Liver (tissue), 9 donors: ENCODE data around the gene CD248. TPM values are rescaled to one million over a fixed set of nuclear protein-coding genes. Genes with fewer than 3 reads are reported as not detected.

Source experiments
- DNase-seq: peaks from one replicate; pipeline ENCODE4 v3.0.0-alpha.2; 2017; ENCODE audit warnings: low spot score
- H3K27ac ChIP-seq, 2 donors: one replicate each; pipeline ENCODE4 v1.7.0; 2013; ENCODE audit warnings: inconsistent platforms in 2 of 2, low read length in 2 of 2, control low read depth in 1 of 2, low read depth in 1 of 2, mild to moderate bottlenecking in 1 of 2
- H3K27me3 ChIP-seq, 4 donors: one replicate each; pipeline versions ENCODE4 v1.6.1 to v1.7.0; 2013; ENCODE audit warnings: low read length in 3 of 4, inconsistent platforms in 1 of 4, mild to moderate bottlenecking in 1 of 4, moderate library complexity in 1 of 4; ENCODE audit not compliant: control insufficient read depth in 4 of 4, insufficient read depth in 4 of 4
- H3K36me3 ChIP-seq, 4 donors: one replicate each; pipeline versions ENCODE4 v1.6.1 to v1.7.0; 2013; ENCODE audit warnings: low read length in 3 of 4, mild to moderate bottlenecking in 3 of 4, low read depth in 1 of 4, moderate library complexity in 1 of 4; ENCODE audit not compliant: control insufficient read depth in 4 of 4, insufficient read depth in 3 of 4
- H3K4me1 ChIP-seq, 4 donors: one replicate each; pipeline versions ENCODE4 v1.6.1 to v1.7.0; 2013; ENCODE audit warnings: low read length in 3 of 4, mild to moderate bottlenecking in 3 of 4, moderate library complexity in 1 of 4; ENCODE audit not compliant: control insufficient read depth in 4 of 4, insufficient read depth in 4 of 4
- H3K4me3 ChIP-seq, 3 donors: one replicate each; pipeline versions ENCODE4 v1.6.1 to v1.7.0; 2013; ENCODE audit warnings: low read length in 3 of 3, control low read depth in 1 of 3, low read depth in 1 of 3, mild to moderate bottlenecking in 1 of 3
- H3K9ac ChIP-seq, 2 donors: one replicate each; pipeline ENCODE4 v1.7.0; 2013; ENCODE audit warnings: low read length in 2 of 2, mild to moderate bottlenecking in 2 of 2, moderate library complexity in 2 of 2, control low read depth in 1 of 2, low read depth in 1 of 2
- H3K9me3 ChIP-seq, 4 donors: one replicate each; pipeline versions ENCODE4 v1.6.1 to v1.7.0; 2013; ENCODE audit warnings: low read length in 3 of 4; ENCODE audit not compliant: control insufficient read depth in 4 of 4
- EGR1 ChIP-seq, 2 donors: IDR thresholded peaks; 2 replicates each; pipeline ENCODE4 v1.6.1; 2016 to 2018; ENCODE audit warnings: antibody characterized with exemption in 2 of 2, low read depth in 2 of 2
- FOXA1 ChIP-seq: IDR thresholded peaks from 2 replicates; pipeline ENCODE4 v1.6.1; 2016; ENCODE audit warnings: antibody characterized with exemption
- FOXA2 ChIP-seq: IDR thresholded peaks from 2 replicates; pipeline ENCODE4 v1.6.1; 2016; ENCODE audit warnings: antibody characterized with exemption
- GABPA ChIP-seq, 2 donors: IDR thresholded peaks in 1 of 2; conservative IDR thresholded peaks in 1 of 2; 2 replicates each; pipeline ENCODE4 v1.6.1; 2016; ENCODE audit warnings: antibody characterized with exemption in 2 of 2, mild to moderate bottlenecking in 1 of 2, moderate library complexity in 1 of 2
- HNF4A ChIP-seq, 2 donors: conservative IDR thresholded peaks; 2 replicates each; pipeline ENCODE4 v1.6.1; 2016; ENCODE audit warnings: antibody characterized with exemption in 2 of 2, mild to moderate bottlenecking in 2 of 2
- HNF4G ChIP-seq: IDR thresholded peaks from 2 replicates; pipeline ENCODE4 v1.6.1; 2016; ENCODE audit warnings: antibody characterized with exemption
- NR2F2 ChIP-seq: IDR thresholded peaks from 2 replicates; pipeline ENCODE4 v1.6.1; 2016; ENCODE audit warnings: antibody characterized with exemption
- RAD21 ChIP-seq, 2 donors: IDR thresholded peaks; 2 replicates each; pipeline ENCODE4 v1.6.1; 2016; ENCODE audit warnings: antibody characterized with exemption in 2 of 2, mild to moderate bottlenecking in 2 of 2
- SP1 ChIP-seq: IDR thresholded peaks from 2 replicates; pipeline ENCODE4 v1.6.1; 2018; ENCODE audit warnings: antibody characterized with exemption, mild to moderate bottlenecking
- TAF1 ChIP-seq: conservative IDR thresholded peaks from 2 replicates; pipeline ENCODE4 v1.6.1; 2016; ENCODE audit warnings: antibody characterized with exemption, mild to moderate bottlenecking
- YY1 ChIP-seq: IDR thresholded peaks from 2 replicates; pipeline ENCODE4 v1.6.1; 2016; ENCODE audit warnings: antibody characterized with exemption, mild to moderate bottlenecking
- WGBS: extraction: QIAGEN DNeasy Blood & Tissue Kit; methylation state at CpG from one replicate; pipeline ENCODE4 v1.1.7; 2013; 5-methylcytosine and 5-hydroxymethylcytosine counted together
- polyA plus RNA-seq, 2 donors: library from polyadenylated mRNA; stranded (reverse) in 1 of 2; unstranded in 1 of 2; fragments of 200-250 nt in 1 of 2; fragments of >200 nt in 1 of 2; fragmentation: Nextera tagmentation in 1 of 2; extraction: Ambion mirVana in 1 of 2; gene quantifications; one replicate each; pipeline versions ENCODE4 v1.2.1 to v1.2.3, GENCODE V29; 2013 to 2015
- total RNA-seq, 2 donors: library from RNA; depleted of rRNA; stranded (reverse); fragments of >200 nt; gene quantifications; one replicate each; pipeline ENCODE4 v1.2.3, GENCODE V29; 2014
- TF ChIP-seq, protein P1 (sequence below): fragments of 150-350 bp; IDR thresholded peaks from 2 replicates; pipeline ENCODE4 v1.5.1; 2017; ENCODE audit warnings: improper control_type of control experiment, low read depth, low read length; ENCODE audit not compliant: missing input control
- TF ChIP-seq, protein P2 (sequence below): IDR thresholded peaks from 2 replicates; pipeline ENCODE4 v1.6.1; 2016; ENCODE audit warnings: antibody characterized with exemption
- TF ChIP-seq, protein P3 (sequence below): IDR thresholded peaks from 2 replicates; pipeline ENCODE4 v1.6.1; 2016; ENCODE audit warnings: antibody characterized with exemption
- TF ChIP-seq, protein P4 (sequence below): IDR thresholded peaks from 2 replicates; pipeline ENCODE4 v1.6.1; 2016; ENCODE audit warnings: antibody characterized with exemption
- donor health status: healthy.
- donor health status: healthy.
- donor health status: healthy.
- donor health status: healthy.
- donor health status: healthy.

The CD248 gene
- total and polyA plus RNA-seq, 4 donors: 0.64 to 3.0 (median 1.2) TPM

DNA sequence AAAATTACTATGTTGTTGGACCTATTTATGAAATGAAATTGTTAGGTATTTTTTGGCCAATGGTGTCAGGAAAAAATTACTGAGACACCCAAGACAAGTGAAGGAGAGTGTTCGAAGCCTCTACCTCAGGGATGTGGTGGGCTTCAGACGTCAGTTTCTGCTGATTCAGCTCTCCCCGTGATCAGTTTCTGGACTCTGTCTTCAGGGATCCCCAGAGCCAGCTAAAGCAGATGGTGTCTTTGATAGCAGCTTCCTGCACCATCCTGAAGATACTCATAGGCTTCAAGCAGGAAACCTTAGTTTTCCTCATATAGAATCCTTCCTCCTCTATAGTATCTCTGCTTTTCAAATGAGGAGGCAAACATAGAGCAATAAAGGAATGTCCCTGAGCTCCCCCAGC, 7.4 kb downstream of the CD248 start:
- TF ChIP-seq, protein P1, sequence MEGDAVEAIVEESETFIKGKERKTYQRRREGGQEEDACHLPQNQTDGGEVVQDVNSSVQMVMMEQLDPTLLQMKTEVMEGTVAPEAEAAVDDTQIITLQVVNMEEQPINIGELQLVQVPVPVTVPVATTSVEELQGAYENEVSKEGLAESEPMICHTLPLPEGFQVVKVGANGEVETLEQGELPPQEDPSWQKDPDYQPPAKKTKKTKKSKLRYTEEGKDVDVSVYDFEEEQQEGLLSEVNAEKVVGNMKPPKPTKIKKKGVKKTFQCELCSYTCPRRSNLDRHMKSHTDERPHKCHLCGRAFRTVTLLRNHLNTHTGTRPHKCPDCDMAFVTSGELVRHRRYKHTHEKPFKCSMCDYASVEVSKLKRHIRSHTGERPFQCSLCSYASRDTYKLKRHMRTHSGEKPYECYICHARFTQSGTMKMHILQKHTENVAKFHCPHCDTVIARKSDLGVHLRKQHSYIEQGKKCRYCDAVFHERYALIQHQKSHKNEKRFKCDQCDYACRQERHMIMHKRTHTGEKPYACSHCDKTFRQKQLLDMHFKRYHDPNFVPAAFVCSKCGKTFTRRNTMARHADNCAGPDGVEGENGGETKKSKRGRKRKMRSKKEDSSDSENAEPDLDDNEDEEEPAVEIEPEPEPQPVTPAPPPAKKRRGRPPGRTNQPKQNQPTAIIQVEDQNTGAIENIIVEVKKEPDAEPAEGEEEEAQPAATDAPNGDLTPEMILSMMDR: no peak
- no peak for TF ChIP-seq NR2F2
- no peak for TF ChIP-seq FOXA1
- TF ChIP-seq GABPA (IDR thresholded peaks at IDR 0.05 in 1 of 2, conservative IDR thresholded peaks at IDR 0.05 in 1 of 2): no peak
- no peak for TF ChIP-seq FOXA2
- no peak for TF ChIP-seq TAF1
- TF ChIP-seq, protein P2, sequence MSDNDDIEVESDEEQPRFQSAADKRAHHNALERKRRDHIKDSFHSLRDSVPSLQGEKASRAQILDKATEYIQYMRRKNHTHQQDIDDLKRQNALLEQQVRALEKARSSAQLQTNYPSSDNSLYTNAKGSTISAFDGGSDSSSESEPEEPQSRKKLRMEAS: no peak
- TF ChIP-seq, protein P3, sequence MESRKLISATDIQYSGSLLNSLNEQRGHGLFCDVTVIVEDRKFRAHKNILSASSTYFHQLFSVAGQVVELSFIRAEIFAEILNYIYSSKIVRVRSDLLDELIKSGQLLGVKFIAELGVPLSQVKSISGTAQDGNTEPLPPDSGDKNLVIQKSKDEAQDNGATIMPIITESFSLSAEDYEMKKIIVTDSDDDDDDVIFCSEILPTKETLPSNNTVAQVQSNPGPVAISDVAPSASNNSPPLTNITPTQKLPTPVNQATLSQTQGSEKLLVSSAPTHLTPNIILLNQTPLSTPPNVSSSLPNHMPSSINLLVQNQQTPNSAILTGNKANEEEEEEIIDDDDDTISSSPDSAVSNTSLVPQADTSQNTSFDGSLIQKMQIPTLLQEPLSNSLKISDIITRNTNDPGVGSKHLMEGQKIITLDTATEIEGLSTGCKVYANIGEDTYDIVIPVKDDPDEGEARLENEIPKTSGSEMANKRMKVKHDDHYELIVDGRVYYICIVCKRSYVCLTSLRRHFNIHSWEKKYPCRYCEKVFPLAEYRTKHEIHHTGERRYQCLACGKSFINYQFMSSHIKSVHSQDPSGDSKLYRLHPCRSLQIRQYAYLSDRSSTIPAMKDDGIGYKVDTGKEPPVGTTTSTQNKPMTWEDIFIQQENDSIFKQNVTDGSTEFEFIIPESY: no peak
- TF ChIP-seq SP1: no peak
- TF ChIP-seq, protein P4, sequence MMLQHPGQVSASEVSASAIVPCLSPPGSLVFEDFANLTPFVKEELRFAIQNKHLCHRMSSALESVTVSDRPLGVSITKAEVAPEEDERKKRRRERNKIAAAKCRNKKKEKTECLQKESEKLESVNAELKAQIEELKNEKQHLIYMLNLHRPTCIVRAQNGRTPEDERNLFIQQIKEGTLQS: no peak
- no peak for TF ChIP-seq HNF4G
- no peak for TF ChIP-seq HNF4A (conservative IDR thresholded peaks at IDR 0.05)
- Histone ChIP-seq H3K9me3 (no peaks in the 10 kb centered on the region), H3K9ac (no peak overlapping the region), H3K4me3 (no peak overlapping the region), H3K27ac (no peak overlapping the region), H3K36me3 (no peaks in the 10 kb centered on the region), H3K27me3 (no peaks in the 10 kb centered on the region), H3K4me1 (peaks cover 0 to 12% (median 5%) of the 10 kb centered on the region in 4 donors)
- 66% methylated on average over 3 of the region's 3 CpGs for WGBS
- DNase-seq: no peak

DNA sequence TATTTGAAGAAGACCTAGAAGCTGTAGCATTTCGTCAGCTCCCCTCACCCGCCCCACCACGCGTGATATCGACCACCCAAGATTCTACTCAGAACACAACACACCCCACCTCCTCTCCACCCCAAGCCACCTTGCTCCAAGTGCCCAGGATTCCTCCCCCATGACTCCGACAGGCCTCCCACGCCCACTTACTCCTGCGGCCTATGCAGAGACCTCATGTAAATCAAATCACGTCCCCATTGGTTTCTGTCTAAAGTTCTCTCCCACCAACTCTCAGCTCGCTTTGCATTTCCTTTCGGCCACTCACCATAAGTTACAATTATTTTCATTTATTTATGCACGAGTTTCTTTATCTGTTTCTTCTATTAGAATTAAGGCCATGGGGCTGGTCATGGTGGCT, 14.2 kb downstream of the CD248 start:
- Histone ChIP-seq H3K9ac (no peak overlapping the region), H3K4me3 (no peak overlapping the region), H3K27ac (no peak overlapping the region), H3K9me3 (no peaks in the 10 kb centered on the region), H3K4me1 (no peaks in the 10 kb centered on the region), H3K36me3 (no peaks in the 10 kb centered on the region), H3K27me3 (no peaks in the 10 kb centered on the region)
- no peak for DNase-seq
- TF ChIP-seq SP1: no peak
- TF ChIP-seq EGR1 (IDR thresholded peaks at IDR 0.05; ENCODE audit: low read depth in 2 of 2): no peak
- no peak for TF ChIP-seq FOXA2
- TF ChIP-seq, protein P3: no peak
- no peak for TF ChIP-seq YY1
- TF ChIP-seq, protein P2: no peak
- TF ChIP-seq RAD21 (IDR thresholded peaks at IDR 0.05): no peak
- WGBS: 90% methylated on average over 12 of the region's 12 CpGs
